KMS-11 (cell line): ENCODE measurements around the gene MTG1.
"Not testable (repeated sequence)": the region's sequence is repeated elsewhere in the genome, so short reads cannot be mapped to it uniquely, and the experiment has no call there.

Source experiments
- H2AFZ ChIP-seq: fragments of 200-600 bp; sonication (generic); 2 replicates; pipeline ENCODE4 v1.6.1; 2016; ENCODE audit warnings: antibody characterized with exemption, mixed run types, low read depth
- H3K27ac ChIP-seq: fragments of 200-600 bp; sonication (generic); 2 replicates; pipeline ENCODE4 v1.6.1; 2016; ENCODE audit warnings: mild to moderate bottlenecking, mixed run types
- H3K27me3 ChIP-seq: fragments of 200-600 bp; sonication (generic); 2 replicates; pipeline ENCODE4 v1.6.1; 2017; ENCODE audit warnings: mild to moderate bottlenecking, low read depth, mixed run types, moderate library complexity; ENCODE audit not compliant: insufficient read depth
- H3K36me3 ChIP-seq: fragments of 200-600 bp; sonication (generic); 2 replicates; pipeline ENCODE4 v1.6.1; 2017; ENCODE audit warnings: mild to moderate bottlenecking, mixed run types; ENCODE audit not compliant: insufficient read depth
- H3K4me1 ChIP-seq: fragments of 200-600 bp; sonication (generic); 2 replicates; pipeline ENCODE4 v1.6.1; 2016; ENCODE audit warnings: mild to moderate bottlenecking, low read depth, mixed run types; ENCODE audit not compliant: poor library complexity, severe bottlenecking
- H3K4me2 ChIP-seq: fragments of 200-600 bp; sonication (generic); 2 replicates; pipeline ENCODE4 v1.7.0; 2016; ENCODE audit warnings: mild to moderate bottlenecking, mixed run types
- H3K4me3 ChIP-seq: fragments of 200-600 bp; sonication (generic); IDR thresholded peaks from 2 replicates; pipeline ENCODE4 v1.6.1; 2017; ENCODE audit warnings: low read depth, low read length, mixed read lengths; ENCODE audit not compliant: insufficient read depth
- H3K79me2 ChIP-seq: fragments of 200-600 bp; sonication (generic); 2 replicates; pipeline ENCODE4 v1.6.1; 2016; ENCODE audit warnings: low read depth, mixed run types; ENCODE audit not compliant: insufficient read depth
- H3K9ac ChIP-seq: fragments of 200-600 bp; sonication (generic); 2 replicates; pipeline ENCODE4 v1.6.1; 2016; ENCODE audit warnings: mild to moderate bottlenecking, mixed run types
- H4K20me1 ChIP-seq: fragments of 200-600 bp; sonication (generic); 2 replicates; pipeline ENCODE4 v1.6.1; 2016; ENCODE audit warnings: mild to moderate bottlenecking, mixed run types; ENCODE audit not compliant: insufficient read depth
- TF ChIP-seq, protein P1 (sequence below): fragments of 200-600 bp; sonication (generic); conservative IDR thresholded peaks from 2 replicates; pipeline ENCODE4 v1.6.1; 2017; ENCODE audit warnings: low read depth, mild to moderate bottlenecking, antibody characterized with exemption, low read length, moderate library complexity, mixed read lengths

Gene MTG1

DNA sequence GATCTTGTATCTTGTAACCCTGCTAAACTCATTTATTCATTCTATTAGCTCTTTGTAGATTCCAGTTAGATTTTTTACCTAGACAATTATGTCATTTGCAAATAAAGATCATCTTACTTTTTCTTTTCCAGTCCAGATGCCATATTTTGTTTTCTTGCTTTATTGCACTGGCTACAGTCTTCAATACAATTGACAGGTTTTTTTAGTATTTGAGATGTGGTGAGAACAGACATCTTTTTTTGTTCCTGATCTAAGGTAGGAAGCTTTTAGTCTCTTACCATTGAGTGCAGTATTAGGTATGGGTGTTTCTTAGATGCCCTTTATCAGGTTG, 18.4 kb downstream of the MTG1 start:
- TF ChIP-seq, protein P1, sequence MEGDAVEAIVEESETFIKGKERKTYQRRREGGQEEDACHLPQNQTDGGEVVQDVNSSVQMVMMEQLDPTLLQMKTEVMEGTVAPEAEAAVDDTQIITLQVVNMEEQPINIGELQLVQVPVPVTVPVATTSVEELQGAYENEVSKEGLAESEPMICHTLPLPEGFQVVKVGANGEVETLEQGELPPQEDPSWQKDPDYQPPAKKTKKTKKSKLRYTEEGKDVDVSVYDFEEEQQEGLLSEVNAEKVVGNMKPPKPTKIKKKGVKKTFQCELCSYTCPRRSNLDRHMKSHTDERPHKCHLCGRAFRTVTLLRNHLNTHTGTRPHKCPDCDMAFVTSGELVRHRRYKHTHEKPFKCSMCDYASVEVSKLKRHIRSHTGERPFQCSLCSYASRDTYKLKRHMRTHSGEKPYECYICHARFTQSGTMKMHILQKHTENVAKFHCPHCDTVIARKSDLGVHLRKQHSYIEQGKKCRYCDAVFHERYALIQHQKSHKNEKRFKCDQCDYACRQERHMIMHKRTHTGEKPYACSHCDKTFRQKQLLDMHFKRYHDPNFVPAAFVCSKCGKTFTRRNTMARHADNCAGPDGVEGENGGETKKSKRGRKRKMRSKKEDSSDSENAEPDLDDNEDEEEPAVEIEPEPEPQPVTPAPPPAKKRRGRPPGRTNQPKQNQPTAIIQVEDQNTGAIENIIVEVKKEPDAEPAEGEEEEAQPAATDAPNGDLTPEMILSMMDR: no peak
- Histone ChIP-seq H3K4me1 (no peaks in the 10 kb centered on the region), H3K9ac (no peak overlapping the region), H2AFZ (no peak overlapping the region), H3K4me2 (no peak overlapping the region), H3K27ac (no peak overlapping the region), H3K4me3 (no peak overlapping the region), H3K27me3 (no peaks in the 10 kb centered on the region), H3K36me3 (no peaks in the 10 kb centered on the region; the same call in 1 of the 2 replicates), H4K20me1 (no peaks in the 10 kb centered on the region), H3K79me2 (no peaks in the 10 kb centered on the region; the same call in 1 of the 2 replicates)

DNA sequence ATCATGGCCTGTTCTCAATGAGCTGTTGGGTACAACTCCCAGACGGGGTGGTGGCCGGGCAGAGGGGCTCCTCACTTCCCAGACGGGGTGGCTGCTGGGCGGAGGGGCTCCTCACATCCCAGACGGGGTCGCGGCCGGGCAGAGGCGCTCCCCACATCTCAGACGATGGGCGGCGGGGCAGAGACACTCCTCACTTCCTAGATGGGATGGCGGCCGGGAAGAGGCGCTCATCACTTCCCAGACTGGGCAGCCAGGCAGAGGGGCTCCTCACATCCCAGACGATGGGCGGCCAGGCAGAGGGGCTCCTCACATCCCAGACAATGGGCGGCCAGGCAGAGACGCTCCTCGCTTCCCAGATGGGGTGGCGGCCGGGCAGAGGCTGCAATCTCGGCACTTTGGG, 20.4 kb downstream of the MTG1 start:
- H3K4me3 ChIP-seq, H3K79me2 ChIP-seq, H3K36me3 ChIP-seq, H3K9ac ChIP-seq, H3K27me3 ChIP-seq, H3K27ac ChIP-seq, H4K20me1 ChIP-seq, H3K4me1 ChIP-seq, H2AFZ ChIP-seq, H3K4me2 ChIP-seq: not testable (repeated sequence)

DNA sequence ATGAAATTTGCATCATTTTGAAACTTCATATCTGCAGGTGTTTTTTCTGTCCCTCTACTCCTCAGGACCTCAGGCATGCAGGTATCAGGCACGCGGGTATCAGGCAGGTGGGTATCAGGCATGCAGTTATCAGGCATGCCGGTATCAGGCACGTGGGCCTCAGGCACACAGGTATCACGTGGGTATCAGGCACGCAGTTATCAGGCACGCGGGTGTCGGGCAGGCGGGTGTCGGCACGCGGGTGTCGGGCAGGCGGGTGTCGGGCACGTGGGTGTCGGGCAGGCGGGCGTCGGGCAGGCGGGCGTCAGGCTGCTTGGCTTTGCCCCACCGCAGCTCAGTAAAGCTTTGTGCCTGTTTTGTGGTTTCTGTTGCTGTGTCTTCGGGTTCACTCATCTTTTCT, 21.8 kb downstream of the MTG1 start:
- no peaks in the 10 kb centered on the region for H3K79me2 ChIP-seq
- H3K4me3 ChIP-seq: no peak overlapping the region
- no peak overlapping the region for H3K9ac ChIP-seq
- no peak overlapping the region for H3K27ac ChIP-seq
- TF ChIP-seq, protein P1: no peak
- H3K4me1 ChIP-seq: no peaks in the 10 kb centered on the region
- no peak overlapping the region for H3K4me2 ChIP-seq
- H3K27me3 ChIP-seq: no peaks in the 10 kb centered on the region
- no peaks in the 10 kb centered on the region; the same call in 1 of the 2 replicates for H3K36me3 ChIP-seq
- no peak overlapping the region for H2AFZ ChIP-seq
- no peaks in the 10 kb centered on the region for H4K20me1 ChIP-seq

DNA sequence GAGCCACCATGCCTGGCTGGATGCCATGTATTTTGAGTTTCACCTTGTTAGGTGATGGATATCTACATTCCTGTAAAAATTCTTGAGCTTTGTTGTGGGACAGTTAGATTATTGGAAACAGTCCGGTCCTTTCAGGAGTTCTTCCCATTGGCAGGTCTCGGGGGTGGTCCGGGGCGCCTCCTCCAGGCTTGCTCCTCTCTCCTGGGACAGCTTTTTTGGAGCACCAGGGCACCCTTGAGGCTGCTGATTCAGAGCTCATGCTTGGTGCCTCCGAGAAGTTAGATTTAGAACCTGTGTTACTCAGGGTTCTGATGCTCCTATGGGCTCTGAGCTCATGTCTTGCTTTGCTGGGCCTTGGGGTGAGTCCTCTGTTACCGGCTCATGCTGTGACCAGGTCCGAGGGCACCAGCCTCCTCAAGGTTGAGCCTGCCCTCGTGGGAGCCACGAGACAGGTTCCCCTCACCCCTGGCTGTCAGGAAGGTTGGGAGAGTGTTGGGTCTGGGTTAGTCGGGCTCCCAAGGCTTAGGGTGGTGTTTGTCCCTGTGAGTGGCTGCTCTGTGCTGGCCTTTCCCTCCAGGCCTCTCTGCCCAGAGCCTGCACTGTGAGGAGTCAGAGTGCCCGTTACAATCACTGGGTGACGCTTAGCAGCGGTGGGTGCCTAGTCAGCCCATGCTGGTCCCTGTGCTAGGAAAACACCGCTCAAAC, 24.5 kb downstream of the MTG1 start:
- Histone ChIP-seq H3K4me2 (no peak overlapping the region), H3K27me3 (no peaks in the 10 kb centered on the region), H3K4me1 (no peaks in the 10 kb centered on the region), H3K4me3 (no peak overlapping the region), H4K20me1 (no peaks in the 10 kb centered on the region), H3K36me3 (no peaks in the 10 kb centered on the region), H3K9ac (no peak overlapping the region), H2AFZ (no peak overlapping the region), H3K27ac (no peak overlapping the region), H3K79me2 (no peaks in the 10 kb centered on the region)
- TF ChIP-seq, protein P1: no peak

DNA sequence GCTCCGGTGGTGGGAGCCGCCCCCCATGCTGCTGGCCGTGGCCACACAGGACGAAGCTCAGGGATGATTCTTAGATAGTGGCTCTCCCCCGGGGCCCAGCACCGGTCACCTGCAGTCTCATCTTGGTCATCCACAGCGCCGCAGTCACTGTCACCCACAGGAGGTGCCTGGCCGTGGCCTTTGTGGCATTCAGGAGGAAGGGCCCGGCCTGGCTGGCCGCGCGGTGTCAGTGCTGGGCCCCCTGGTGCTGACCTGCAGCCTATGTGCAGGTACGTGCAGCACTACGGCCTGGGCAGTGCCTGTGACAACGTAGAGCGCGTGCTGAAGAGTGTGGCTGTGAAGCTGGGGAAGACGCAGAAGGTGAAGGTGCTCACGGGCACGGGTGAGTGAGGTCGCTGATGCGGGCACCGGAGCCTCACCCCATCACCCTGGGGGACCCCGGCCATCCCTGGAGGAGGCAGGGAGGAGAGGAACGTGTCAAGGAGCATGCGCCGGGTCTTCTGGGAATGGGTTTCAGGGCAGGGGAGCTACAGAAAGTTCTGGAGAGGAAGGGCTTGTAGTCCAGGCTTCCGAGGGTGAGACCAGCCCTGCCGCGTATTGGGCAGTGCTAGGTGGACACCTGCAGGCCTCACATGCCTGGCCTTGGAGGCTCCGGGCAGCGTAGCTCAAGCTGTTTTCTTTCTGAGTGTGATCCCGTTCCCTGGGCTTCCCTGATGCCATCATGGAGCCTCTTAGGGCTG, 25.4 kb downstream of the MTG1 start:
- TF ChIP-seq, protein P1: no peak

More for the DNA sequence above, 25.4 kb downstream of the MTG1 start:
- no peaks in the 10 kb centered on the region for H3K36me3 ChIP-seq
- H3K79me2 ChIP-seq: no peaks in the 10 kb centered on the region
- no peaks in the 10 kb centered on the region for H3K4me1 ChIP-seq
- no peak overlapping the region for H3K27ac ChIP-seq
- no peak overlapping the region for H2AFZ ChIP-seq
- no peak overlapping the region for H3K4me2 ChIP-seq
- H3K4me3 ChIP-seq: no peak overlapping the region
- H3K9ac ChIP-seq: no peak overlapping the region
- no peaks in the 10 kb centered on the region for H3K27me3 ChIP-seq
- no peaks in the 10 kb centered on the region for H4K20me1 ChIP-seq
